ENCODE results near the gene ACCS.

GRCh38 chr11:44104481-44105294 lies 38.6 kb downstream of the ACCS start:
- TF ChIP-seq CTCF (IDR thresholded peaks at IDR 0.05) (no peak), POLR2A (IDR thresholded peaks at IDR 0.05) (no peak)

Data from breast epithelium (tissue), 3 donors.